Mammary epithelial cell (primary cell): ENCODE measurements around the gene AHRR.

Source experiments
- CTCF ChIP-seq, 2 donors: IDR thresholded peaks in 1 of 2; conservative IDR thresholded peaks in 1 of 2; 2 replicates each; pipeline ENCODE4 v1.5.1; 2011 to 2012; ENCODE audit warnings: inconsistent platforms in 2 of 2, low read length in 2 of 2, mild to moderate bottlenecking in 2 of 2, control low read depth in 1 of 2, low read depth in 1 of 2; ENCODE audit not compliant: insufficient read depth in 1 of 2; ENCODE audit errors: extremely low read depth in 1 of 2
- EZH2 ChIP-seq: IDR thresholded peaks from 2 replicates; pipeline ENCODE4 v1.6.1; 2012; ENCODE audit warnings: low read length, inconsistent platforms, borderline replicate concordance

GRCh38 chr5:371811-372555 is 50.5 kb downstream of the AHRR start:
- TF ChIP-seq EZH2 (no peak), CTCF (conservative IDR thresholded peaks at IDR 0.05 in 1 of 2, IDR thresholded peaks at IDR 0.05 in 1 of 2; ENCODE audit: extremely low read depth in 1 of 2, insufficient read depth in 1 of 2, low read depth in 1 of 2, low read length in 2 of 2) (no peak)
